NCI-H748 treated with DMSO at 0.1 percent for 48 hours (cell line): Measurements from ENCODE around the gene DCTN4.

Experiments used
- DNase-seq: peaks from one replicate; lab custom pipeline; 2025; lab: John Stamatoyannopoulos, UW

Gene DCTN4

DNA sequence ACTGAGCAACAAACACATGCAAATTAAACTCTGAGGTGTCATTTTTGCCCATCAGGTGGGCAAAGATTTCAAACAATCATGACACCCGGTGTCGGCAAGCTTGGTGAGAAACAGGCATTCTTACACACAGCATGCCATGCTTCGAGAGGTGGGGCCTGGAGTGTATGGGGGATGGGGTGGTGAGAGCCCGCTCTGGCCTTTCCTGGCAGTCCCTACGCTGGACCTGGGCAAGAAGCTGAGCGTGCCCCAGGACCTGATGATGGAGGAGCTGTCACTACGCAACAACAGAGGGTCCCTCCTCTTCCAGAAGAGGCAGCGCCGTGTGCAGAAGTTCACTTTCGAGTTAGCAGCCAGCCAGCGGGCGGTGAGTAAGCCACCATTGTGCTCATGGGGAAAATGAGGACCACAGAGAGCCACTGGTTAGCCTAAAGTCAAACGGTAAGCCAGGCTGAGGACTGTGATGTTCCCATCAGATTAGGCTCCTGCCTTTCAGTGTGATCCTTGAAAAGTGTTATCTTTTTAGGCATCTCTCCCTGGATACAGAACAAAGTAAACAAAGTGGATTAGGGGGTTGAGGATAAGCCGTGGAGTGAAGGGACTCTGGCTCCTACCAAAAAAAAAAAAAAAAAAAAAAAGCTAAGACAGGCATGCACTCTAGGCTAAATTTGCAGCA lies 88.4 kb downstream of the DCTN4 start:
- no peak for DNase-seq

DNA sequence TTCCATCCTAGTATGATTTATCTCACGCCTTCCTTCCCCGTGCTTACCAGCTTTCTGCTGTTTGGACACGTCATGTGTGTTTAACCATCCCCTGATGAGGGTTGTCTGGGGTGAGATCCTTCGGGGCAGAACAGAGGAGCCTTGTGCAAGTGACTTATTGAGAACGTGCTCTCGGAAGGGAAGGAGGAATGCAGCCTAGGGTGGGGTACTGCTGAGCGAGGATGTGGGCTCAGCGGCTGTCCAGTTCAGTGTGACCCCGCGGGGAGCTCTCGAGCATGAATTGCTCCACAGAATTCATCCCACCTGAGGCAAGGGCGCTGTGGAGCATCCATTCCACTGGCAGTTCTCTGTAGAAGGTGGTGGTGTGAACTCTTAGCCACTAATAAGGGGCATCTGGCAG lies 93.8 kb downstream of the DCTN4 start:
- no peak for DNase-seq

DNA sequence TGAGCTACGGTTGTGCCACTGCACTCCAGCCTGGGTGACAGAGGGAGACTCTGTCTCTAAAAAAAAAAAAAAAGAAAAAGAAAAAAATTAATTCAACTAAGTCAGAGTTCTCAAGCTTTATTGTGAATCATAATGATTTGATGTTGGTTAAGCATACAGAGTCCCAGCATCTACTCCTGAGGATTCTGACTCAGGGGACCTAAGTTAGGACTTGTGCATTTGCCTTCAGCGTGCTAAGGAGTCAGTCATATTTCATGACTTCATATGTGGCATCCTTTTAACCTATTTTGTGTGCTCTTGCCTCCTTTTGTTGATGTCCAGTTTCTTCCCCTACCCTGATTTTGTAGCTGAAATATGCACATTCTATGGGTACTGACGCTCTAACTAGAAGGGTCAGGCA lies 94.9 kb downstream of the DCTN4 start:
- no peak for DNase-seq

DNA sequence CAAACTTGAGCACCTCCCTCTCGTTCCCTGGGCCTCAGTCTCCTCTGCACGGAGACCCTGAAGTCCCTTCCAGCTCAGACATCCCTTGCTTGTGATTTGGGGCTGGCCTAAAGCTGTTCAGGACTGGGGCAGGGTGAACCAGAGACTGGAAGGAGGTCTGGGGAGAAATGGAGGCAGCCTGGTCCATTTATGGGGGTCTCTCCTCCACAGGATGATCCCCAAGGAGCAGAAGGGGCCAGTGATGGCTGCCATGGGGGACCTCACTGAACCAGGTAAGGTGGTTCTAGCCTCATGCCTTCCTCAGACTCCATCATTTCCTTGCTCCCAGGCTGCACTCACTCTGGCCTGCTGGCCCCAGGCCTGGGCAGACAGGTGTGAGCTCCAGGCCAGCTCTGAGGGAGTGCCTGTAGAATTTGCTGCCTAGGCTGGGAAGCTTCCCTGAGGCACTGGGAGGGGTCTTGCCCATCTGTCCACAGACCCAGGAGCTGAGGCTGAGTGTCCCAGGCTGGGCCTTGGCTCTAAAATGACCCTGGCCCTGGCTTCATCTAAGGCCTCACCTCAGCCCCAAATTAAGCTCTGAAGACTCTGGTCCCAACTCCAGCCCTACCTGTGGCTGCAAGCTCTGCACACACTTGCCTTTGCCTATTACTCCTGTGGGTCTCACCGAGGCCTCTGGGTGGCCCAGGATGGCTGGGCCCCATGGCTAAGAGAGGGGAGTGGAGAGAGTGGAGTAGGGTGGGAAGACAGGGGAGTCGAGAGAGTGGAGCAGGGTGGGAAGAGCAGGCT lies 95.9 kb downstream of the DCTN4 start:
- DNase-seq, result no peak

DNA sequence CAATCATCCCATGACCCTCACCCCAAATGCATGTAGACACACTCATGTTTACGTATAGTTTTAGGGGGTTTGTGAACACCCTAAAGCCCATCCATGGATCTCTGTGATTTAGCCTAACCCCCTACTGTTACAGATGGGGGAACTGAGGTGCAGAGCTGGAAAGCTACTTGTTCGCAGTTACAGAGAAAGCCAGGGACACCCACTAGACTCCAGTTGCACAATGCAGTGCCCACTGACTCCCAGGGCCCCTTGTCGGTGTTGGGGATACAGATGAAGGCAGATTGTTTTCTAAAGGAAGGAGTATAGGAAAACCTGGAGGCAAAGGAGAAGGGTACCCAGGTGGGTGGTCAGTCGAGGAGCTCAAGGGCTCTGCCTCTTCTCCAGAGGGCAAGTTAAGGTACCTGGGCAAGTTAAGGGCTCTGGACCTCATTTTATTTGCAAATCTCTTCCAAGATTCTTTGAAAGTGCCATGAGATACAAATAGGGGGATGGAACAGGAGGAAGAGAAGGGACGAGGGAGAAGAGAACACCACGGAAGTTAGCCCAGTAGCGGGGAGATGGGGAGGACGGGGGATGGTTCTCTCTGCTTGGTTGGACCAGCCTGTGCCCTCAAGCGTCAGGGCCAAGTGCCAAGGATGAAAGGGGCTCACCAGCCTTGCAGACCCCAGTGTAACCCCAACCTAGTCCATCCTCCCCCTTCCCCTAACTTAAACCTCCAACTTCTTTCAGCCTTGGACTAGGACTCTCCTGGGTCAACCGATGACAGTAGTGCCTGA lies 96.8 kb downstream of the DCTN4 start:
- no peak for DNase-seq

DNA sequence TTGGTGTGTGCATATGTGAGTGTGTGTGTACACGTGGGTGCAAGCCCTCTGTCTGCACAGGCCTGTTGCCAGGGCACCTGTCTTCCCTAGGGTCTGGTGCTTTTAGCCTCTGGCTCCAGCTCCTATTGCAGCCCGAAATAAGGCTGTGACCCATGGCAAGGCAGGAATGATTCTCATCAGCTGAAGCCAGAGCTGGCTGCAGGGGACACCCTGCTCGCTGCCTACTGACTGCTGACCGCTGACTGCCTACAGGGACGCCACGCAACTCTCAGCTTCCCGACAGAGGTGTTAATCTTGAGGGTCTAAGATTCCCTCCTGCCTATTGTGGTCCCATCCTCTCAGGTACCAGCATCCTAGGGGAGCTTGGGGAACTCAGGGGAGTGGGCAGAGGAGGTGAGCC lies 97.7 kb downstream of the DCTN4 start, which contains the start of gene MYOZ3:
MYOZ3 (plus strand) TSS at position 166 of the 400 bp plus-strand sequence. CDS start 1,691 bp downstream, outside the sequence.
- no peak for DNase-seq

DNA sequence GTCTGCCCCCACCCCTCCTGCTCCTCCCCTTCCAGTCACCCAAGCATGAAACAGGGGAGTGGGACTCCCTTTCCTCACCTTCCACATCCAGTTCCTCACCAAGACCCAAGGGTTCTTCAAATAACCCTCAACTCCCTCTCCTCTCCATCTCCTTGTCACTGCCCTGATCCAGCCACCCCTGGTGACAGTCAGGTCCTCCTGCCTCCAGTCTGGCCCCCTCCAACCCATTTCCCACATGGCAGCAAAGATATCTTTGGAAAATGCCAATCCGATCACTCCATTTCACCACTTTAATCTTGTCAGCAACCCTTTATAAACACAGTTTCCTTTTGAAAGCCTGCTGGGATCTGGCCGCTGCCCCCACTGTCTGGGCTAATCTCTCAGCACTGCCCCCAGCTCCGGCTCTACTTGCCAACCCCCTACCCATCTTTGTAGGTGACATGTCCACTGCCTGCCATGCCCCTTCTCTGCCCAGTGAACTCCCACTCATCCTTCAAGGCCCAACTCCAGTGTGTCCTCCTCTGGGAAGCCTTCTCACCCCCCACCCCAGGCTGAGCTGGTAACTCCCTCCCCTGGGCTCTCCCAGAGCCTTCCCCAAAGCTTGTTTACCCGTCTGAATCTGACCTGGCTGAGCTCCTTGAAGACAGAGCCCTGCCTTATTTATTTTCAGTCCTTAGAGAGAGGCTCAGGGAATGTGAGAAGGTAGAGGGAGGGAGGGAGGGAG lies 98.5 kb downstream of the DCTN4 start:
- DNase-seq, result no peak

DNA sequence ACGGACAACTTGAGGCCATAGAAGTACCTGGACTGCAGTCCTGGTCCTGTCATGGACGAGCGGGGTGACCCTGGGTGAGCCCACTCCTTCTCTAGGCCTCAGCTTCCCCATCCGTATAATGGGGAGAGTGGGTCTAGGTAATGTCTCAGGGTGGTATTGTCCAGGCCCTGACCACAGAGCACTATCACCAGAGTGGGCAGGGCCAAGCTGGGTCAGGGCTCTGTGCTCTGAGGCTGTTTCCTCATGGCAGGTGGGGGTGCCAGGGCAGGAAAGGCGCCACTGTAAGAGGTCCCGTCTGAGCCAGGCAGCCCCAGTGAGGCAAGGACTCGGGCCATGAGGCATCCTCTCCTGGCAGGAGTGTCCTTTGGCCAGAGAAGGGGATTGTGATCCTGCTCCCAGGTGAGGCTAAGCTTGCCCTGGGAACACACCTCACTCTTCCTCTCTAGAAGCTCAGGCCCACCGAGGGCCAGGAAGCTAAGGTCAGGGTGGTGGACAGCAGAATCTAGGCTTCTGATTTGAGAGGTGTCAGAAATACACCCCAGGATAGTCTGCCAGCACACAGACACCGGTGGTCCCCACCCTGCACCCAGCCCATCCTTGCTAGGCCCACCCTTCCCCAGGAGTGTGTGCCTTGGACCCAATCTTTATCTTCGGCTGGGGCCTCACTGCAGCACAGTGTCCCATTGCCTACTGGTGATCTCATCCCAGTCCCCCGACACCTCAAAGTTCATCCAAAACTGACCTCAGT lies 99.3 kb downstream of the DCTN4 start:
- no peak for DNase-seq

DNA sequence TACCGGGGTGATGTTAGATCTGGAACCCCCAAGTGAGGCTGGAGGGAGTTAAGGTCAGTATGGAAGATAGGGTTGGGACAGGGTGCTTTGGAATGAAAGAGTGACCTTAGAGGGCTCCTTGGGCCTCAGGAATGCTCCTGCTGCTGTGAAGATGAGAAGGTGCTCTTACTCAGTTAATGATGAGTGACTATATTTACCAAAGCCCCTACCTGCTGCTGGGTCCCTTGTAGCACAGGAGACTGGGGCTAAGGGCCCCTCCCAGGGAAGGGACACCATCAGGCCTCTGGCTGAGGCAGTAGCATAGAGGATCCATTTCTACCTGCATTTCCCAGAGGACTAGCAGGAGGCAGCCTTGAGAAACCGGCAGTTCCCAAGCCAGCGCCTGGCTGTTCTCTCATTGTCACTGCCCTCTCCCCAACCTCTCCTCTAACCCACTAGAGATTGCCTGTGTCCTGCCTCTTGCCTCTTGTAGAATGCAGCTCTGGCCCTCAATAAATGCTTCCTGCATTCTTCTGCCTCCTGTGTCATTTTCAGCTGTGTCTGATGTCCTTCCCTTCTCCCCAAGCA lies 100.0 kb downstream of the DCTN4 start:
- no peak for DNase-seq
